ENCODE data around the gene ZBTB7A.

The ZBTB7A gene

GRCh38 chr19:4087787-4088679 is 21.3 kb upstream of the ZBTB7A start:
- DNase-seq (ENCODE audit: low read depth): no peak
- no peak overlapping the region for H3K4me3 ChIP-seq (ENCODE audit: control insufficient read depth, low read depth, low read length)
- no peak for TF ChIP-seq CTCF (conservative IDR thresholded peaks at IDR 0.05; ENCODE audit: control insufficient read depth, insufficient read depth, low read depth, low read length)

GRCh38 chr19:4086411-4086867 is 19.7 kb upstream of the ZBTB7A start:
- DNase-seq (ENCODE audit: low read depth): no peak
- no peak for TF ChIP-seq CTCF (conservative IDR thresholded peaks at IDR 0.05; ENCODE audit: control insufficient read depth, insufficient read depth, low read depth, low read length)
- H3K4me3 ChIP-seq (ENCODE audit: control insufficient read depth, low read depth, low read length): no peak overlapping the region

GRCh38 chr19:4084547-4084877 is 17.8 kb upstream of the ZBTB7A start:
- H3K4me3 ChIP-seq (ENCODE audit: control insufficient read depth, low read depth, low read length): no peak overlapping the region
- DNase-seq (ENCODE audit: low read depth): no peak
- no peak for TF ChIP-seq CTCF (conservative IDR thresholded peaks at IDR 0.05; ENCODE audit: control insufficient read depth, insufficient read depth, low read depth, low read length)

GRCh38 chr19:4083677-4084546 is 17.2 kb upstream of the ZBTB7A start:
- no peak overlapping the region for H3K4me3 ChIP-seq (ENCODE audit: control insufficient read depth, low read depth, low read length)
- no peak for DNase-seq (ENCODE audit: low read depth)
- no peak for TF ChIP-seq CTCF (conservative IDR thresholded peaks at IDR 0.05; ENCODE audit: control insufficient read depth, insufficient read depth, low read depth, low read length)

GRCh38 chr19:4082172-4082571 is 15.5 kb upstream of the ZBTB7A start:
- TF ChIP-seq CTCF (conservative IDR thresholded peaks at IDR 0.05; ENCODE audit: control insufficient read depth, insufficient read depth, low read depth, low read length): no peak
- no peak for DNase-seq (ENCODE audit: low read depth)
- H3K4me3 ChIP-seq (ENCODE audit: control insufficient read depth, low read depth, low read length): no peak overlapping the region

- TF ChIP-seq CTCF (conservative IDR thresholded peaks at IDR 0.05; ENCODE audit: control insufficient read depth, insufficient read depth, low read depth, low read length): no peak
- DNase-seq (ENCODE audit: low read depth): peak; percentile 37
- no peak overlapping the region for H3K4me3 ChIP-seq (ENCODE audit: control insufficient read depth, low read depth, low read length)
Measured at GRCh38 chr19:4081441-4082129, 14.9 kb upstream of the ZBTB7A start.
